ENCODE measurements around the gene MYO5B. TPM values are rescaled to one million over a fixed set of nuclear protein-coding genes. Genes with fewer than 3 reads are reported as not detected.

The MYO5B gene
- total and polyA plus RNA-seq, 10 of the 15 experiments (the other 5 are each of a cell fraction or from before 2014, with no cell fraction given) = 2.5 to 4.5 (median 3.3) TPM

GRCh38 chr18:49878015-49878414 is 316.9 kb downstream of the MYO5B start (continued):
- TF ChIP-seq, protein P1, sequence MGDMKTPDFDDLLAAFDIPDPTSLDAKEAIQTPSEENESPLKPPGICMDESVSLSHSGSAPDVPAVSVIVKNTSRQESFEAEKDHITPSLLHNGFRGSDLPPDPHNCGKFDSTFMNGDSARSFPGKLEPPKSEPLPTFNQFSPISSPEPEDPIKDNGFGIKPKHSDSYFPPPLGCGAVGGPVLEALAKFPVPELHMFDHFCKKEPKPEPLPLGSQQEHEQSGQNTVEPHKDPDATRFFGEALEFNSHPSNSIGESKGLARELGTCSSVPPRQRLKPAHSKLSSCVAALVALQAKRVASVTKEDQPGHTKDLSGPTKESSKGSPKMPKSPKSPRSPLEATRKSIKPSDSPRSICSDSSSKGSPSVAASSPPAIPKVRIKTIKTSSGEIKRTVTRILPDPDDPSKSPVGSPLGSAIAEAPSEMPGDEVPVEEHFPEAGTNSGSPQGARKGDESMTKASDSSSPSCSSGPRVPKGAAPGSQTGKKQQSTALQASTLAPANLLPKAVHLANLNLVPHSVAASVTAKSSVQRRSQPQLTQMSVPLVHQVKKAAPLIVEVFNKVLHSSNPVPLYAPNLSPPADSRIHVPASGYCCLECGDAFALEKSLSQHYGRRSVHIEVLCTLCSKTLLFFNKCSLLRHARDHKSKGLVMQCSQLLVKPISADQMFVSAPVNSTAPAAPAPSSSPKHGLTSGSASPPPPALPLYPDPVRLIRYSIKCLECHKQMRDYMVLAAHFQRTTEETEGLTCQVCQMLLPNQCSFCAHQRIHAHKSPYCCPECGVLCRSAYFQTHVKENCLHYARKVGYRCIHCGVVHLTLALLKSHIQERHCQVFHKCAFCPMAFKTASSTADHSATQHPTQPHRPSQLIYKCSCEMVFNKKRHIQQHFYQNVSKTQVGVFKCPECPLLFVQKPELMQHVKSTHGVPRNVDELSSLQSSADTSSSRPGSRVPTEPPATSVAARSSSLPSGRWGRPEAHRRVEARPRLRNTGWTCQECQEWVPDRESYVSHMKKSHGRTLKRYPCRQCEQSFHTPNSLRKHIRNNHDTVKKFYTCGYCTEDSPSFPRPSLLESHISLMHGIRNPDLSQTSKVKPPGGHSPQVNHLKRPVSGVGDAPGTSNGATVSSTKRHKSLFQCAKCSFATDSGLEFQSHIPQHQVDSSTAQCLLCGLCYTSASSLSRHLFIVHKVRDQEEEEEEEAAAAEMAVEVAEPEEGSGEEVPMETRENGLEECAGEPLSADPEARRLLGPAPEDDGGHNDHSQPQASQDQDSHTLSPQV (IDR thresholded peaks at IDR 0.05) = no peak
- TF ChIP-seq ZNF207 (IDR thresholded peaks at IDR 0.05; ENCODE audit: borderline replicate concordance) (no peak), PML (IDR thresholded peaks at IDR 0.05; ENCODE audit: low read length) (no peak), BHLHE40 (IDR thresholded peaks at IDR 0.05; ENCODE audit: borderline replicate concordance in 1 of 2, low read depth in 2 of 2, low read length in 1 of 2) (no peak), NKRF (conservative IDR thresholded peaks at IDR 0.05) (no peak), RCOR1 (conservative IDR thresholded peaks at IDR 0.05; ENCODE audit: low read depth, low read length) (no peak)

GRCh38 chr18:49876536-49876935 is 318.4 kb downstream of the MYO5B start:
- Histone ChIP-seq H3K4me2 (ENCODE audit: control insufficient read depth, insufficient read depth) (no peak overlapping the region), H3K9ac (ENCODE audit: control insufficient read depth, insufficient read depth, low read length) (no peak overlapping the region), H3K4me3 (no peak overlapping the region), H3K4me1 (ENCODE audit: control insufficient read depth, insufficient read depth, low read length) (peaks cover 3% of the 10 kb centered on the region), H3K9me3 (replicated peaks; ENCODE audit: control insufficient read depth, insufficient read depth, low read length) (no peaks in the 10 kb centered on the region), H3K27ac (ENCODE audit: control insufficient read depth, insufficient read depth) (no peak overlapping the region), H2AFZ (ENCODE audit: control insufficient read depth, low read depth, low read length) (no peak overlapping the region), H3K36me3 (ENCODE audit: control insufficient read depth in 2 of 2, insufficient read depth in 2 of 2, low read length in 1 of 2) (no peaks in the 10 kb centered on the region), H4K20me1 (ENCODE audit: control insufficient read depth, insufficient read depth) (no peaks in the 10 kb centered on the region), H3K79me2 (ENCODE audit: control insufficient read depth, insufficient read depth, low read length) (no peaks in the 10 kb centered on the region), H3K27me3 (replicated peaks in 1 of 2; ENCODE audit: control insufficient read depth in 2 of 2, insufficient read depth in 2 of 2, low read length in 1 of 2) (peaks cover 0 to 4% of the 10 kb centered on the region in 2 experiments; a peak in 1 of 4 replicates)
- RAD21 ChIA-PET (ENCODE audit: unreplicated experiment) = no interaction called here
- SMC1A ChIA-PET (ENCODE audit: uncharacterized antibody, unreplicated experiment) = no interaction called here
- in situ Hi-C loops (cut with MboI) = no loop called here
- POLR2A ChIA-PET = no interaction called here
- DNase-seq (ENCODE audit: low read depth, low spot score) (no peak), ATAC-seq (no peak), FAIRE-seq (no peak)
- CTCF ChIA-PET = no interaction called here
- intact Hi-C loops (cut with micrococcal nuclease; ENCODE audit: unreplicated experiment) = no loop called here
- BruUV-seq (replicated peaks) = no TSS peak
- WGBS (ENCODE audit: insufficient coverage, insufficient replicate concordance, low lambda C conversion rate, missing lambda C conversion rate) = 55% methylated on average over 4 of the region's 4 CpGs
- TF ChIP-seq PAX5 (IDR thresholded peaks at IDR 0.05; ENCODE audit: borderline replicate concordance, low read depth, low read length) = no peak
- no peak for TF ChIP-seq EZH2 (IDR thresholded peaks at IDR 0.05; ENCODE audit: borderline replicate concordance, control insufficient read depth, low read depth, low read length)
- TF ChIP-seq RB1 (IDR thresholded peaks at IDR 0.05; ENCODE audit: borderline replicate concordance) = no peak
- no peak for TF ChIP-seq ESRRA (IDR thresholded peaks at IDR 0.05; ENCODE audit: low read length)
- TF ChIP-seq PAX8 (IDR thresholded peaks at IDR 0.05) = no peak
- TF ChIP-seq RCOR1 (conservative IDR thresholded peaks at IDR 0.05; ENCODE audit: low read depth, low read length) = no peak
- no peak for TF ChIP-seq MTA2 (IDR thresholded peaks at IDR 0.05; ENCODE audit: low read depth)
- no peak for TF ChIP-seq POLR2AphosphoS2 (IDR thresholded peaks at IDR 0.05; ENCODE audit: low read depth, low read length)
- TF ChIP-seq, protein P2, sequence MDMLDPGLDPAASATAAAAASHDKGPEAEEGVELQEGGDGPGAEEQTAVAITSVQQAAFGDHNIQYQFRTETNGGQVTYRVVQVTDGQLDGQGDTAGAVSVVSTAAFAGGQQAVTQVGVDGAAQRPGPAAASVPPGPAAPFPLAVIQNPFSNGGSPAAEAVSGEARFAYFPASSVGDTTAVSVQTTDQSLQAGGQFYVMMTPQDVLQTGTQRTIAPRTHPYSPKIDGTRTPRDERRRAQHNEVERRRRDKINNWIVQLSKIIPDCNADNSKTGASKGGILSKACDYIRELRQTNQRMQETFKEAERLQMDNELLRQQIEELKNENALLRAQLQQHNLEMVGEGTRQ (IDR thresholded peaks at IDR 0.05; ENCODE audit: borderline replicate concordance, low read depth, low read length) = no peak
